ENCODE results near the gene RASGRF2. TPM values are rescaled to one million over a fixed set of nuclear protein-coding genes. Genes with fewer than 3 reads are reported as not detected.

The RASGRF2 gene
- polyA plus RNA-seq, 1 donor from 2014 or later = 0.42 TPM

GRCh38 chr5:81044868-81045267 lies 84.7 kb downstream of the RASGRF2 start:
- Histone ChIP-seq H3K79me2 (replicated peaks; ENCODE audit: insufficient read depth, low read length) (no peaks in the 10 kb centered on the region), H3K9me3 (ENCODE audit: low read length) (no peaks in the 10 kb centered on the region), H3K27ac (ENCODE audit: low read length) (no peak overlapping the region), H4K20me1 (ENCODE audit: insufficient read depth) (no peaks in the 10 kb centered on the region), H3F3A (ENCODE audit: insufficient read depth, low read length, poor library complexity, severe bottlenecking) (no peaks in the 10 kb centered on the region), H2AFZ (ENCODE audit: low read depth, low read length) (no peak overlapping the region), H3K36me3 (ENCODE audit: insufficient read depth, low read length) (no peaks in the 10 kb centered on the region), H3K4me2 (ENCODE audit: low read length) (no peak overlapping the region), H3K9ac (ENCODE audit: low read length) (no peak overlapping the region), H3K9me2 (ENCODE audit: insufficient read depth, low read length) (no peaks in the 10 kb centered on the region), H3K4me3 (ENCODE audit: low read length) (no peak overlapping the region), H3K27me3 (ENCODE audit: insufficient read depth, low read depth, low read length) (no peaks in the 10 kb centered on the region)
- TF ChIP-seq MXI1 (conservative IDR thresholded peaks at IDR 0.05; ENCODE audit: poor library complexity, severe bottlenecking) = no peak
- TF ChIP-seq, protein P1, sequence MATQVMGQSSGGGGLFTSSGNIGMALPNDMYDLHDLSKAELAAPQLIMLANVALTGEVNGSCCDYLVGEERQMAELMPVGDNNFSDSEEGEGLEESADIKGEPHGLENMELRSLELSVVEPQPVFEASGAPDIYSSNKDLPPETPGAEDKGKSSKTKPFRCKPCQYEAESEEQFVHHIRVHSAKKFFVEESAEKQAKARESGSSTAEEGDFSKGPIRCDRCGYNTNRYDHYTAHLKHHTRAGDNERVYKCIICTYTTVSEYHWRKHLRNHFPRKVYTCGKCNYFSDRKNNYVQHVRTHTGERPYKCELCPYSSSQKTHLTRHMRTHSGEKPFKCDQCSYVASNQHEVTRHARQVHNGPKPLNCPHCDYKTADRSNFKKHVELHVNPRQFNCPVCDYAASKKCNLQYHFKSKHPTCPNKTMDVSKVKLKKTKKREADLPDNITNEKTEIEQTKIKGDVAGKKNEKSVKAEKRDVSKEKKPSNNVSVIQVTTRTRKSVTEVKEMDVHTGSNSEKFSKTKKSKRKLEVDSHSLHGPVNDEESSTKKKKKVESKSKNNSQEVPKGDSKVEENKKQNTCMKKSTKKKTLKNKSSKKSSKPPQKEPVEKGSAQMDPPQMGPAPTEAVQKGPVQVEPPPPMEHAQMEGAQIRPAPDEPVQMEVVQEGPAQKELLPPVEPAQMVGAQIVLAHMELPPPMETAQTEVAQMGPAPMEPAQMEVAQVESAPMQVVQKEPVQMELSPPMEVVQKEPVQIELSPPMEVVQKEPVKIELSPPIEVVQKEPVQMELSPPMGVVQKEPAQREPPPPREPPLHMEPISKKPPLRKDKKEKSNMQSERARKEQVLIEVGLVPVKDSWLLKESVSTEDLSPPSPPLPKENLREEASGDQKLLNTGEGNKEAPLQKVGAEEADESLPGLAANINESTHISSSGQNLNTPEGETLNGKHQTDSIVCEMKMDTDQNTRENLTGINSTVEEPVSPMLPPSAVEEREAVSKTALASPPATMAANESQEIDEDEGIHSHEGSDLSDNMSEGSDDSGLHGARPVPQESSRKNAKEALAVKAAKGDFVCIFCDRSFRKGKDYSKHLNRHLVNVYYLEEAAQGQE (IDR thresholded peaks at IDR 0.05; ENCODE audit: borderline replicate concordance) = no peak
- TF ChIP-seq POLR2AphosphoS5 (IDR thresholded peaks at IDR 0.05) = no peak
- no peak for TF ChIP-seq EP300 (conservative IDR thresholded peaks at IDR 0.05; ENCODE audit: poor library complexity, severe bottlenecking)
- TF ChIP-seq EZH2 (IDR thresholded peaks at IDR 0.05; ENCODE audit: borderline replicate concordance, insufficient read depth, low read length, poor library complexity, severe bottlenecking) = no peak
- no peak for TF ChIP-seq RAD21 (conservative IDR thresholded peaks at IDR 0.05)
- TF ChIP-seq, protein P2, sequence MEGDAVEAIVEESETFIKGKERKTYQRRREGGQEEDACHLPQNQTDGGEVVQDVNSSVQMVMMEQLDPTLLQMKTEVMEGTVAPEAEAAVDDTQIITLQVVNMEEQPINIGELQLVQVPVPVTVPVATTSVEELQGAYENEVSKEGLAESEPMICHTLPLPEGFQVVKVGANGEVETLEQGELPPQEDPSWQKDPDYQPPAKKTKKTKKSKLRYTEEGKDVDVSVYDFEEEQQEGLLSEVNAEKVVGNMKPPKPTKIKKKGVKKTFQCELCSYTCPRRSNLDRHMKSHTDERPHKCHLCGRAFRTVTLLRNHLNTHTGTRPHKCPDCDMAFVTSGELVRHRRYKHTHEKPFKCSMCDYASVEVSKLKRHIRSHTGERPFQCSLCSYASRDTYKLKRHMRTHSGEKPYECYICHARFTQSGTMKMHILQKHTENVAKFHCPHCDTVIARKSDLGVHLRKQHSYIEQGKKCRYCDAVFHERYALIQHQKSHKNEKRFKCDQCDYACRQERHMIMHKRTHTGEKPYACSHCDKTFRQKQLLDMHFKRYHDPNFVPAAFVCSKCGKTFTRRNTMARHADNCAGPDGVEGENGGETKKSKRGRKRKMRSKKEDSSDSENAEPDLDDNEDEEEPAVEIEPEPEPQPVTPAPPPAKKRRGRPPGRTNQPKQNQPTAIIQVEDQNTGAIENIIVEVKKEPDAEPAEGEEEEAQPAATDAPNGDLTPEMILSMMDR (IDR thresholded peaks at IDR 0.05; ENCODE audit: poor library complexity, severe bottlenecking) = no peak
- no peak for TF ChIP-seq TAF1 (IDR thresholded peaks at IDR 0.05; ENCODE audit: low read depth)
- TF ChIP-seq SMC3 (conservative IDR thresholded peaks at IDR 0.05; ENCODE audit: poor library complexity) = no peak

- no peak overlapping the region for H3K27ac ChIP-seq (ENCODE audit: low read length)
- H3K4me2 ChIP-seq (ENCODE audit: low read length) = no peak overlapping the region
- H3F3A ChIP-seq (ENCODE audit: insufficient read depth, low read length, poor library complexity, severe bottlenecking) = no peaks in the 10 kb centered on the region
- no peaks in the 10 kb centered on the region for H3K9me2 ChIP-seq (ENCODE audit: insufficient read depth, low read length)
- TF ChIP-seq MXI1 (conservative IDR thresholded peaks at IDR 0.05; ENCODE audit: poor library complexity, severe bottlenecking) = no peak
- TF ChIP-seq EZH2 (IDR thresholded peaks at IDR 0.05; ENCODE audit: borderline replicate concordance, insufficient read depth, low read length, poor library complexity, severe bottlenecking) = no peak
- TF ChIP-seq, protein P2 (IDR thresholded peaks at IDR 0.05; ENCODE audit: poor library complexity, severe bottlenecking) = no peak
- no peak for TF ChIP-seq RAD21 (conservative IDR thresholded peaks at IDR 0.05)
- TF ChIP-seq POLR2AphosphoS5 (IDR thresholded peaks at IDR 0.05) = no peak
- H3K4me3 ChIP-seq (ENCODE audit: low read length) = no peak overlapping the region
- H3K79me2 ChIP-seq (replicated peaks; ENCODE audit: insufficient read depth, low read length) = no peaks in the 10 kb centered on the region
- no peaks in the 10 kb centered on the region for H4K20me1 ChIP-seq (ENCODE audit: insufficient read depth)
- no peak overlapping the region for H2AFZ ChIP-seq (ENCODE audit: low read depth, low read length)
- H3K9ac ChIP-seq (ENCODE audit: low read length) = no peak overlapping the region
- no peaks in the 10 kb centered on the region for H3K9me3 ChIP-seq (ENCODE audit: low read length)
- H3K36me3 ChIP-seq (ENCODE audit: insufficient read depth, low read length) = no peaks in the 10 kb centered on the region
- H3K27me3 ChIP-seq (ENCODE audit: insufficient read depth, low read depth, low read length) = no peaks in the 10 kb centered on the region
Observed at GRCh38 chr5:81045389-81045807, 85.2 kb downstream of the RASGRF2 start.
